ENCODE measurements around the gene PDE4D.
"Not testable (repeated sequence)": the region's sequence is repeated elsewhere in the genome, so short reads cannot be mapped to it uniquely, and the experiment has no call there.

Gene PDE4D

DNA sequence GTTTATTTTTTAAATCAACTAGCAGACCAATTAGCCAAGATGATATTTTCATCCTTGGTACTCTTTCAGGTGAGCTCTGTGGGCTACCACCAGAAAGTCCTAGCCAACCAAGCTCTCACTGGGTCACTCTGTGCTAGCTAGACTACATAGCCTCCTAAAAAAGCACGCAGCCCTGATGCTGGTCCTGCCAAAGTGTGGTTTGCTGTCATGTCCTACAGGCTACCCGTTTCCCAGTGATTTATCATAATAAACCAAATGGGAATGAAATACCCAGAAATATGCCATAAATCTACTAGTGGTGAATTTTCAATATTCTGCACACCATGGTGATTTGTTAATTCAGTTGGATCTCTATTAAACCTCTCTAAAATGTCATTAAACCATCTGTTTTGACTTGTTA is 829.2 kb downstream of the PDE4D start:
- DNase-seq (ENCODE audit: low read depth) = no peak
- H3K4me3 ChIP-seq (ENCODE audit: low read length) = no peak overlapping the region
- TF ChIP-seq CTCF (conservative IDR thresholded peaks at IDR 0.05; ENCODE audit: low read length) = no peak

DNA sequence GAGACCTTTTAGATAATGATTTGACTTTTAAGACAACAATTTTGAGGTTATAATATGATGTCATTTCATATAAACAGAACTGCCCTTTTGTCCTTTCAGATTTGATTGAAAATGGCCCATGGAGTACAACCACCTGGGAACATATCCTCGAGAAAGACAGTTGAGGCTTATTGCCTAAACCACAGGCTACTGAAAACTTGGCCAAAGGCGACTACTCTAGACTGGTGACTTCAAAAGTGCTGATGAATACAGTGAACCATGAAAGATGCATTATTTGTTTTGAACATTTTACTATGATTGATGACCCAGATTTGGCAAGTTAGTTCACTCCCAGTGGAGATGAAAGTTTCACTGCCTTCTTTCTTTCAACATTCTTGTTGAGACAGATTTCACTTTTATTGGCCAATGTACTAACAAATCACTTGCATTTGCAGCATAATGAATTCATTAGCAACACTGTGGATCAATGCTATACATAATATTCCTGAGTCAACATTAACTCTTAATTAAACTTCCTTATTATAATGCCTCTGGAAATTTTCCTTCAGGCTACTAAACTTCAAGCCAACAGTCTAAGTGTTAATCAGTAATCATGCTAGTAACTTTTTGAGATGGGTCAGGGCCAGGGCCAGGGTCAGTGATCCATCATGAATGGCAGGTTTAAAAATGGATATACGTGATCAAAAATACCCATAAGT is 830.4 kb downstream of the PDE4D start:
- DNase-seq (ENCODE audit: low read depth) = peak; percentile 86
- H3K4me3 ChIP-seq (ENCODE audit: low read length) = no peak overlapping the region
- TF ChIP-seq CTCF (conservative IDR thresholded peaks at IDR 0.05; ENCODE audit: low read length) = no peak

- DNase-seq (ENCODE audit: low read depth) = no peak
- H3K4me3 ChIP-seq (ENCODE audit: low read length) = no peak overlapping the region
- no peak for TF ChIP-seq CTCF (conservative IDR thresholded peaks at IDR 0.05; ENCODE audit: low read length)
Measured at GRCh38 chr5:59061377-59061776, 832.1 kb downstream of the PDE4D start.

DNA sequence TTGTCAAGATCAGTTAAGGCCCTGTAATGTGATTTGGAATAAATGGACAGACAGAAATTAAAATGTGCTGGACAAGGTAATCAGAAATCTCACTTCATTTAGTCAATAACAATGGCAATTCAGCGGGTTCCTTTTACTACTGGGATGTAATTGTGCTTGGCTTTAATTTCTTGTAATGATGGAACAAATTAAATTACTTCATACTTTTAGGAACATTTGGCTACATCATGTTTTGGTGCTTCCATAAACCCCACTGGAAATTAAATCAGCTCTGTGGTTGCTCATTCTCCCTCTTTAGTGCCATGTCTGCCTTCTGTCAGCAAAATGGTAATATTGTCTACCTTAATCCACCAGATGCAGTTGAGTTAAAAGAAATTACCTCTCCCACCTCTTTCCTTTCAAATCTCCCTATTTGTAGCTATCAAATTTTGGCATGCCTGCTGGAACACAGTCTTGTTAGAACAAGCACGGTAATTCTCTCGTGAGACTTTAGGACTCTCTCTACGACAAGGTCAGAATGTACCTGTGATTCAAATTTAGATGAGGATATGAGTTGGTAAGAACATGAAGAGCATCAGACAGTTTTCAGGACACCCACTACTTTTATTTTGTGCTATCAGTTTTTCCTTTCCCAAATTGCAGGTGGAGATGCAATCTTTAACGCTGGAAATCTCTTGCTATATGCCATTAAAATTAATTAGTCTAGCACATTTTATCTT is 834.4 kb downstream of the PDE4D start:
- no peak overlapping the region for H3K4me3 ChIP-seq (ENCODE audit: low read length)
- DNase-seq (ENCODE audit: low read depth) = no peak
- TF ChIP-seq CTCF (conservative IDR thresholded peaks at IDR 0.05; ENCODE audit: low read length) = no peak

- no peak for DNase-seq (ENCODE audit: low read depth)
- no peak overlapping the region for H3K4me3 ChIP-seq (ENCODE audit: low read length)
- TF ChIP-seq CTCF (conservative IDR thresholded peaks at IDR 0.05; ENCODE audit: low read length) = no peak
Measured at GRCh38 chr5:59058237-59058636, 835.3 kb downstream of the PDE4D start.

DNA sequence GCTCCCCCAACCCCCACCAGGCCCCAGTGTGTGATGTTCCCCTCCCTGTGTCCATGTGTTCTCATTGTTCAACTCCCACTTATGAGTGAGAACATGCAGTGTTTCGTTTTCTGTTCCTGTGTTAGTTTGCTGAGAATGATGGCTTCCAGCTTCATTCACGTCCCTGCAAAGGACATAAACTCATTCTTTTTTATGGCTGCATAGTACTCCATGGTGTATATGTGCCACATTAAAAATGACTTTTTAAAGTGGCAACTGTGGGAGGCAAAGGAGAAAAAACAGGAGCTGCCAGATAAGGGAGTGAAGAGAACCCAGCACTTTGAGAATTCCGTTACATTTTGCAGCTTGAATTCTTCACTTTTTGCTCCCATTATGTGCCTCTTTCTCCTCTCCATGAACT is 836.9 kb downstream of the PDE4D start:
- not testable (repeated sequence) for DNase-seq (ENCODE audit: low read depth); H3K4me3 ChIP-seq (ENCODE audit: low read length)

GRCh38 chr5:59055745-59056448 is 837.6 kb downstream of the PDE4D start:
- no peak for DNase-seq (ENCODE audit: low read depth)
- TF ChIP-seq CTCF (conservative IDR thresholded peaks at IDR 0.05; ENCODE audit: low read length) = no peak
- H3K4me3 ChIP-seq (ENCODE audit: low read length) = no peak overlapping the region

Measured in AG10803 (cell line).